ENCODE measurements around the gene SPATA1. TPM values are rescaled to one million over a fixed set of nuclear protein-coding genes. Genes with fewer than 3 reads are reported as not detected.
A peak's percentile ranks its signal among the peaks of the same experiment; 100 is the strongest.

The SPATA1 gene
- total and polyA plus RNA-seq, 4 donors = 0.90 to 2.7 (median 1.9) TPM; not detected in 1

- Histone ChIP-seq H3K9me3 (ENCODE audit: control insufficient read depth, low read length) (no peaks in the 10 kb centered on the region), H3K4me3 (ENCODE audit: low read length in 2 of 2) (peak within 1 kb of the TSS; percentile 47 to 97), H3K4me1 (ENCODE audit: control insufficient read depth in 1 of 2, insufficient read depth in 2 of 2, low read length in 2 of 2) (peaks cover 2 to 4% of the 10 kb centered on the region in 2 donors), H3K27me3 (ENCODE audit: control insufficient read depth in 1 of 2, insufficient read depth in 2 of 2, low read length in 1 of 2) (no peaks in the 10 kb centered on the region), H3K27ac (ENCODE audit: low read depth in 1 of 2, low read length in 2 of 2) (peak within 1 kb of the TSS; percentile 70 to 98), H3K36me3 (ENCODE audit: control insufficient read depth in 1 of 2, insufficient read depth in 2 of 2, low read length in 1 of 2) (no peaks in the 10 kb centered on the region)
- DNase-seq (peak; percentile 93 to 97), ATAC-seq (ENCODE audit: low FRiP score) (peak; percentile 98)
- intact Hi-C loops (cut with DNase I) = loop anchor here (2.0 to 5.0 kb wide), 4 partner anchors 23 to 67 kb away; partner anchors contain the start of genes GNG5 (in 2 of the 2) and SPATA1 (in 2 of the 2)
- 1% methylated on average over 54 to 67 of the region's 67 CpGs for WGBS, 2 donors
Observed at GRCh38 chr1:84573967-84574842, 68.0 kb downstream of the SPATA1 start, which contains the start of gene CTBS. CTBS (minus strand) TSS chr1:84574440; CDS start chr1:84574415, 25 bp downstream.

- Histone ChIP-seq H3K9me3 (ENCODE audit: control insufficient read depth, low read length) (no peaks in the 10 kb centered on the region), H3K36me3 (ENCODE audit: control insufficient read depth in 1 of 2, insufficient read depth in 2 of 2, low read length in 1 of 2) (no peaks in the 10 kb centered on the region), H3K27ac (ENCODE audit: low read depth in 1 of 2, low read length in 2 of 2) (no peak overlapping the region), H3K4me3 (ENCODE audit: low read length in 2 of 2) (peak overlapping the region; percentile 36 to 75), H3K4me1 (ENCODE audit: control insufficient read depth in 1 of 2, insufficient read depth in 2 of 2, low read length in 2 of 2) (peaks cover 0 to 2% of the 10 kb centered on the region in 2 donors), H3K27me3 (ENCODE audit: control insufficient read depth in 1 of 2, insufficient read depth in 2 of 2, low read length in 1 of 2) (no peaks in the 10 kb centered on the region)
- DNase-seq (no peak), ATAC-seq (ENCODE audit: low FRiP score) (no peak)
- intact Hi-C loops (cut with DNase I) = loop anchor here in 1 of 2 donors (2.0 to 5.0 kb wide), 2 partner anchors 22 to 68 kb away; partner anchors contain the start of genes GNG5 and SPATA1
- 62 to 79% methylated on average over 7 of the region's 7 CpGs for WGBS, 2 donors
Observed at GRCh38 chr1:84574936-84575335, 68.8 kb downstream of the SPATA1 start.

GRCh38 chr1:84581648-84582047, 75.5 kb downstream of the SPATA1 start:
- Histone ChIP-seq H3K27me3 (ENCODE audit: control insufficient read depth in 1 of 2, insufficient read depth in 2 of 2, low read length in 1 of 2) (no peaks in the 10 kb centered on the region), H3K36me3 (ENCODE audit: control insufficient read depth in 1 of 2, insufficient read depth in 2 of 2, low read length in 1 of 2) (no peaks in the 10 kb centered on the region), H3K9me3 (ENCODE audit: control insufficient read depth, low read length) (no peaks in the 10 kb centered on the region), H3K27ac (ENCODE audit: low read depth in 1 of 2, low read length in 2 of 2) (no peak overlapping the region), H3K4me1 (ENCODE audit: control insufficient read depth in 1 of 2, insufficient read depth in 2 of 2, low read length in 2 of 2) (no peaks in the 10 kb centered on the region), H3K4me3 (ENCODE audit: low read length in 2 of 2) (no peak overlapping the region)
- no peak for ATAC-seq (ENCODE audit: low FRiP score)
- DNase-seq = no peak
- intact Hi-C loops (cut with DNase I) = no loop called here
- WGBS, 2 donors = 93 to 94% methylated on average over 3 of the region's 3 CpGs

GRCh38 chr1:84582802-84583587, 76.8 kb downstream of the SPATA1 start:
- intact Hi-C loops (cut with DNase I) = no loop called here
- no peak for ATAC-seq (ENCODE audit: low FRiP score)

GRCh38 chr1:84583648-84584047, 77.5 kb downstream of the SPATA1 start:
- H3K27ac ChIP-seq (ENCODE audit: low read depth in 1 of 2, low read length in 2 of 2) = no peak overlapping the region
- ATAC-seq (ENCODE audit: low FRiP score) (no peak), DNase-seq (no peak)
- H3K9me3 ChIP-seq (ENCODE audit: control insufficient read depth, low read length) = no peaks in the 10 kb centered on the region
- no peak overlapping the region for H3K4me3 ChIP-seq (ENCODE audit: low read length in 2 of 2)
- no peaks in the 10 kb centered on the region for H3K36me3 ChIP-seq (ENCODE audit: control insufficient read depth in 1 of 2, insufficient read depth in 2 of 2, low read length in 1 of 2)
- no peaks in the 10 kb centered on the region for H3K27me3 ChIP-seq (ENCODE audit: control insufficient read depth in 1 of 2, insufficient read depth in 2 of 2, low read length in 1 of 2)
- 83 to 91% methylated on average over 10 of the region's 10 CpGs for WGBS, 2 donors
- intact Hi-C loops (cut with DNase I) = no loop called here
- H3K4me1 ChIP-seq (ENCODE audit: control insufficient read depth in 1 of 2, insufficient read depth in 2 of 2, low read length in 2 of 2) = no peaks in the 10 kb centered on the region

More at GRCh38 chr1:84582802-84583587, 76.8 kb downstream of the SPATA1 start:
- H3K27me3 ChIP-seq (ENCODE audit: control insufficient read depth in 1 of 2, insufficient read depth in 2 of 2, low read length in 1 of 2) = no peaks in the 10 kb centered on the region
- 88 to 93% methylated on average over 7 of the region's 7 CpGs for WGBS, 2 donors
- no peaks in the 10 kb centered on the region for H3K36me3 ChIP-seq (ENCODE audit: control insufficient read depth in 1 of 2, insufficient read depth in 2 of 2, low read length in 1 of 2)
- no peaks in the 10 kb centered on the region for H3K9me3 ChIP-seq (ENCODE audit: control insufficient read depth, low read length)
- no peak overlapping the region for H3K27ac ChIP-seq (ENCODE audit: low read depth in 1 of 2, low read length in 2 of 2)
- no peaks in the 10 kb centered on the region for H3K4me1 ChIP-seq (ENCODE audit: control insufficient read depth in 1 of 2, insufficient read depth in 2 of 2, low read length in 2 of 2)
- no peak overlapping the region for H3K4me3 ChIP-seq (ENCODE audit: low read length in 2 of 2)
- DNase-seq = no peak

GRCh38 chr1:84584126-84584525, 77.9 kb downstream of the SPATA1 start:
- H3K27ac ChIP-seq (ENCODE audit: low read depth in 1 of 2, low read length in 2 of 2) = no peak overlapping the region
- WGBS, 2 donors = 87 to 88% methylated on average over 2 of the region's 2 CpGs
- H3K9me3 ChIP-seq (ENCODE audit: control insufficient read depth, low read length) = no peaks in the 10 kb centered on the region
- intact Hi-C loops (cut with DNase I) = no loop called here
- DNase-seq (no peak), ATAC-seq (ENCODE audit: low FRiP score) (no peak)
- no peaks in the 10 kb centered on the region for H3K27me3 ChIP-seq (ENCODE audit: control insufficient read depth in 1 of 2, insufficient read depth in 2 of 2, low read length in 1 of 2)
- no peak overlapping the region for H3K4me3 ChIP-seq (ENCODE audit: low read length in 2 of 2)
- H3K4me1 ChIP-seq (ENCODE audit: control insufficient read depth in 1 of 2, insufficient read depth in 2 of 2, low read length in 2 of 2) = no peaks in the 10 kb centered on the region
- H3K36me3 ChIP-seq (ENCODE audit: control insufficient read depth in 1 of 2, insufficient read depth in 2 of 2, low read length in 1 of 2) = no peaks in the 10 kb centered on the region

- Histone ChIP-seq H3K36me3 (ENCODE audit: control insufficient read depth in 1 of 2, insufficient read depth in 2 of 2, low read length in 1 of 2) (no peaks in the 10 kb centered on the region), H3K27ac (ENCODE audit: low read depth in 1 of 2, low read length in 2 of 2) (no peak overlapping the region), H3K4me3 (ENCODE audit: low read length in 2 of 2) (no peak overlapping the region), H3K27me3 (ENCODE audit: control insufficient read depth in 1 of 2, insufficient read depth in 2 of 2, low read length in 1 of 2) (no peaks in the 10 kb centered on the region), H3K4me1 (ENCODE audit: control insufficient read depth in 1 of 2, insufficient read depth in 2 of 2, low read length in 2 of 2) (no peaks in the 10 kb centered on the region), H3K9me3 (ENCODE audit: control insufficient read depth, low read length) (no peaks in the 10 kb centered on the region)
- DNase-seq = no peak
- no peak for ATAC-seq (ENCODE audit: low FRiP score)
- 29 to 52% methylated on average over 1 of the region's 1 CpG for WGBS, 2 donors
- intact Hi-C loops (cut with DNase I) = no loop called here
Observed at GRCh38 chr1:84585803-84586202, 79.6 kb downstream of the SPATA1 start.

GRCh38 chr1:84587099-84587498, 80.9 kb downstream of the SPATA1 start:
- Histone ChIP-seq H3K27ac (ENCODE audit: low read depth in 1 of 2, low read length in 2 of 2) (no peak overlapping the region), H3K36me3 (ENCODE audit: control insufficient read depth in 1 of 2, insufficient read depth in 2 of 2, low read length in 1 of 2) (no peaks in the 10 kb centered on the region), H3K9me3 (ENCODE audit: control insufficient read depth, low read length) (no peaks in the 10 kb centered on the region), H3K4me1 (ENCODE audit: control insufficient read depth in 1 of 2, insufficient read depth in 2 of 2, low read length in 2 of 2) (no peaks in the 10 kb centered on the region), H3K4me3 (ENCODE audit: low read length in 2 of 2) (no peak overlapping the region), H3K27me3 (ENCODE audit: control insufficient read depth in 1 of 2, insufficient read depth in 2 of 2, low read length in 1 of 2) (no peaks in the 10 kb centered on the region)
- DNase-seq (no peak), ATAC-seq (ENCODE audit: low FRiP score) (no peak)
- intact Hi-C loops (cut with DNase I) = no loop called here
- 74 to 77% methylated on average over 3 of the region's 3 CpGs for WGBS, 2 donors
